Measurements from ENCODE around the gene RTP5. TPM values are rescaled to one million over a fixed set of nuclear protein-coding genes. Genes with fewer than 3 reads are reported as not detected.
A peak's percentile ranks its signal among the peaks of the same experiment; 100 is the strongest.

Gene RTP5
- total RNA-seq, 2 donors from 2014 or later: not detected

- Histone ChIP-seq H3K9me3 (ENCODE audit: control insufficient read depth, low read length) (no peaks in the 10 kb centered on the region), H3K36me3 (ENCODE audit: control insufficient read depth, insufficient read depth, low read length) (no peaks in the 10 kb centered on the region), H3K4me3 (ENCODE audit: low read length) (no peak overlapping the region), H3K4me1 (ENCODE audit: control insufficient read depth, insufficient read depth, low read length) (no peaks in the 10 kb centered on the region), H3K27ac (ENCODE audit: low read depth, low read length) (no peak overlapping the region), H3K27me3 (ENCODE audit: control insufficient read depth, insufficient read depth, low read length, poor library complexity, severe bottlenecking) (peaks cover 8% of the 10 kb centered on the region), H3K9ac (ENCODE audit: extremely low read depth, low read length, poor library complexity, severe bottlenecking) (no peak overlapping the region)
- WGBS, 2 experiments (ENCODE audit: insufficient coverage in 1 of 2, insufficient read length in 1 of 2): 86 to 91% methylated on average over 7 to 15 of the region's 16 CpGs
- Mint-ChIP-seq H3K9me3 (no peaks in the 10 kb centered on the region), H3K36me3 (ENCODE audit: low read depth) (no peaks in the 10 kb centered on the region), H3K27me3 (ENCODE audit: insufficient read depth) (peaks cover 20% of the 10 kb centered on the region), H3K4me3 (no peak overlapping the region), H3K4me1 (no peaks in the 10 kb centered on the region), H3K27ac (no peak overlapping the region)
- peak; percentile 53 for DNase-seq
- TF ChIP-seq CTCF (conservative IDR thresholded peaks at IDR 0.05): no peak
Observed at GRCh38 chr2:241849616-241850543, 19.6 kb upstream of the RTP5 start.

GRCh38 chr2:241850544-241851324 lies 18.8 kb upstream of the RTP5 start:
- Histone ChIP-seq H3K4me3 (ENCODE audit: low read length) (no peak overlapping the region), H3K9me3 (ENCODE audit: control insufficient read depth, low read length) (no peaks in the 10 kb centered on the region), H3K27me3 (ENCODE audit: control insufficient read depth, insufficient read depth, low read length, poor library complexity, severe bottlenecking) (no peaks in the 10 kb centered on the region), H3K36me3 (ENCODE audit: control insufficient read depth, insufficient read depth, low read length) (no peaks in the 10 kb centered on the region), H3K9ac (ENCODE audit: extremely low read depth, low read length, poor library complexity, severe bottlenecking) (no peak overlapping the region), H3K4me1 (ENCODE audit: control insufficient read depth, insufficient read depth, low read length) (no peaks in the 10 kb centered on the region), H3K27ac (ENCODE audit: low read depth, low read length) (no peak overlapping the region)
- 92 to 98% methylated on average over 18 to 27 of the region's 27 CpGs for WGBS, 2 experiments (ENCODE audit: insufficient coverage in 1 of 2, insufficient read length in 1 of 2)
- Mint-ChIP-seq H3K4me3 (no peak overlapping the region), H3K4me1 (no peaks in the 10 kb centered on the region), H3K27me3 (ENCODE audit: insufficient read depth) (peaks cover 12% of the 10 kb centered on the region), H3K27ac (no peak overlapping the region), H3K9me3 (no peaks in the 10 kb centered on the region), H3K36me3 (ENCODE audit: low read depth) (no peaks in the 10 kb centered on the region)
- peak; percentile 50 for DNase-seq
- TF ChIP-seq CTCF (conservative IDR thresholded peaks at IDR 0.05): no peak

- no peak for TF ChIP-seq CTCF (conservative IDR thresholded peaks at IDR 0.05)
- no peaks in the 10 kb centered on the region for H3K4me1 Mint-ChIP-seq
- WGBS, 2 experiments (ENCODE audit: insufficient coverage in 1 of 2, insufficient read length in 1 of 2): 91 to 93% methylated on average over 17 to 26 of the region's 26 CpGs
- no peaks in the 10 kb centered on the region for H3K9me3 ChIP-seq (ENCODE audit: control insufficient read depth, low read length)
- DNase-seq: peak; percentile 32
- H3K36me3 ChIP-seq (ENCODE audit: control insufficient read depth, insufficient read depth, low read length): no peaks in the 10 kb centered on the region
- no peaks in the 10 kb centered on the region for H3K27me3 ChIP-seq (ENCODE audit: control insufficient read depth, insufficient read depth, low read length, poor library complexity, severe bottlenecking)
- no peaks in the 10 kb centered on the region for H3K9me3 Mint-ChIP-seq
- H3K27ac Mint-ChIP-seq: no peak overlapping the region
- H3K9ac ChIP-seq (ENCODE audit: extremely low read depth, low read length, poor library complexity, severe bottlenecking): no peak overlapping the region
- no peak overlapping the region for H3K4me3 Mint-ChIP-seq
- no peaks in the 10 kb centered on the region for H3K4me1 ChIP-seq (ENCODE audit: control insufficient read depth, insufficient read depth, low read length)
- H3K27me3 Mint-ChIP-seq (ENCODE audit: insufficient read depth): peaks cover 6% of the 10 kb centered on the region
- H3K27ac ChIP-seq (ENCODE audit: low read depth, low read length): no peak overlapping the region
- H3K36me3 Mint-ChIP-seq (ENCODE audit: low read depth): no peaks in the 10 kb centered on the region
- H3K4me3 ChIP-seq (ENCODE audit: low read length): no peak overlapping the region
Observed at GRCh38 chr2:241851325-241852115, 18.0 kb upstream of the RTP5 start.

All from endodermal cell (in vitro differentiated cells).